ENCODE data around the gene PIF1. TPM values are rescaled to one million over a fixed set of nuclear protein-coding genes. Genes with fewer than 3 reads are reported as not detected.
"Not testable (repeated sequence)": the region's sequence is repeated elsewhere in the genome, so short reads cannot be mapped to it uniquely, and the experiment has no call there.

PIF1 gene
- total and polyA plus RNA-seq, 9 donors: 4.3 to 12.3 (median 6.7) TPM

- no peak overlapping the region for H3K4me3 ChIP-seq (ENCODE audit: low read length)
- peaks cover 7% of the 10 kb centered on the region for H3K4me1 ChIP-seq (ENCODE audit: control insufficient read depth, insufficient read depth, low read length)
- H3K36me3 ChIP-seq (ENCODE audit: control insufficient read depth, insufficient read depth, low read length): no peaks in the 10 kb centered on the region
- no peaks in the 10 kb centered on the region for H3K27me3 ChIP-seq (ENCODE audit: control insufficient read depth, insufficient read depth, low read length)
- no peak for DNase-seq
- no peak overlapping the region for H3K27ac ChIP-seq (ENCODE audit: low read length)
- WGBS (ENCODE audit: insufficient coverage): no CpG with 5 or more reads among the region's 2 CpGs
- H3K9me3 ChIP-seq (replicated peaks; ENCODE audit: control insufficient read depth, low read depth, low read length): no peaks in the 10 kb centered on the region
These were observed 25.0 kb downstream of the PIF1 start for GRCh38 chr15:64800476-64800875.

DNA sequence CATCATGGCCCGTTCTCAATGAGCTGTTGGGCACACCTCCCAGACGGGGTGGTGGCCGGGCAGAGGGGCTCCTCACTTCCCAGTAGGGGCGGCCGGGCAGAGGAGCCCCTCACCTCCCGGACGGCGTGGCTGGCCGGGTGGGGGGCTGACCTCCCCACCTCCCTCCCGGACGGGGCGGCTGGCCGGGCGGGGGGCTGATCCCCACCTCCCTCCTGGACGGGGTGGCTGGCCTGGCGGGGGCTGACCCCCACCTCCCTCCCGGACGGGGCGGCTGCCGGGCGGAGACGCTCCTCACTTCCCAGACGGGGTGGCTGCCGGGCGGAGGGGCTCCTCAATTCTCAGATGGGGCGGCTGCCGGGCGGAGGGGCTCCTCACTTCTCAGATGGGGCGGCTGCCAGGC is 26.5 kb downstream of the PIF1 start:
- not testable (repeated sequence) for H3K27me3 ChIP-seq (ENCODE audit: control insufficient read depth, insufficient read depth, low read length); H3K9me3 ChIP-seq (replicated peaks; ENCODE audit: control insufficient read depth, low read depth, low read length); H3K36me3 ChIP-seq (ENCODE audit: control insufficient read depth, insufficient read depth, low read length); DNase-seq; H3K27ac ChIP-seq (ENCODE audit: low read length); H3K4me1 ChIP-seq (ENCODE audit: control insufficient read depth, insufficient read depth, low read length); H3K4me3 ChIP-seq (ENCODE audit: low read length)
- WGBS (ENCODE audit: insufficient coverage): 93% methylated on average over 9 of the region's 29 CpGs

- not testable (repeated sequence) for H3K36me3 ChIP-seq (ENCODE audit: control insufficient read depth, insufficient read depth, low read length); DNase-seq; H3K9me3 ChIP-seq (replicated peaks; ENCODE audit: control insufficient read depth, low read depth, low read length); H3K4me1 ChIP-seq (ENCODE audit: control insufficient read depth, insufficient read depth, low read length); H3K27ac ChIP-seq (ENCODE audit: low read length); H3K27me3 ChIP-seq (ENCODE audit: control insufficient read depth, insufficient read depth, low read length); H3K4me3 ChIP-seq (ENCODE audit: low read length)
- 78% methylated on average over 7 of the region's 9 CpGs for WGBS (ENCODE audit: insufficient coverage)
These were observed 29.5 kb downstream of the PIF1 start for GRCh38 chr15:64795921-64796320.

DNA sequence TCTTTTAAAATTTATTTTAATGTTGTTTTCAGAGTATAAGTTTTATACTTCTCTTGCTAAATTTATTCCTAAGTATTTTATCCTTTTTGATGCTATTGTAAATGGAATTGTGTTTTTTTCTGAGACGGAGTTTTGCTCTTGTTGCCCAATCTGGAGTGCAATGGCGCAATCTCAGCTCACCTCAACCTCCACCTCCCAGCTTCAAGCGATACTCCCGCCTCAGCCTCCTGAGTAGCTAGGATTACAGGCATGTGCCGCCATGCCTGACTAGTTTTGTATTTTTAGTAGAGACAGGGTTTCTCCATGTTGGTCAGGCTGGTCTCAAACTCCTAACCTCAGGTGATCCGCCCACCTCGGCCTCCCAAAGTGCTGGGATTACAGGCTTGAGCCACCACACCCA is 30.1 kb downstream of the PIF1 start:
- H3K27me3 ChIP-seq (ENCODE audit: control insufficient read depth, insufficient read depth, low read length); H3K36me3 ChIP-seq (ENCODE audit: control insufficient read depth, insufficient read depth, low read length); DNase-seq; H3K27ac ChIP-seq (ENCODE audit: low read length); H3K4me3 ChIP-seq (ENCODE audit: low read length); H3K4me1 ChIP-seq (ENCODE audit: control insufficient read depth, insufficient read depth, low read length); H3K9me3 ChIP-seq (replicated peaks; ENCODE audit: control insufficient read depth, low read depth, low read length): not testable (repeated sequence)
- WGBS (ENCODE audit: insufficient coverage): 100% methylated on average over 1 of the region's 7 CpGs

DNA sequence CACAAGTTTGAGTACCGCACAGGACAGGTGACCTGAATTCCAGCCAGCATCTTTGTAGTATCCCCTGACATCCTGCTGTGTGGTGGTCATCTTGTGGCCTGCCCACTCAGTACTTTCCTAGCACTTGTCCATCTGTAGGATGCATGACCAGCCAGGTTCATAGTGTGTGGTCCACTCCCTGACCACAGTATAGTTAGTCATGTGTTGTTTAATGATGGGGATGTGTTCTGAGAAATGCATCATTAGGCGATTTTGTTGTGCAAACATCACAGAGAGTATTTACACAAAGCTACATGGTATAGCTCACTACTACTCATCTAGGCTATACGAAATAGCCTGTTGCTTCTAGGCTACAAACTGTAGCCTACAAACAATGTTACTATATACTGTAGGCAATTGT is 33.2 kb downstream of the PIF1 start:
- Histone ChIP-seq H3K36me3 (ENCODE audit: control insufficient read depth, insufficient read depth, low read length) (no peaks in the 10 kb centered on the region), H3K9me3 (replicated peaks; ENCODE audit: control insufficient read depth, low read depth, low read length) (no peaks in the 10 kb centered on the region), H3K27ac (ENCODE audit: low read length) (no peak overlapping the region), H3K4me1 (ENCODE audit: control insufficient read depth, insufficient read depth, low read length) (no peaks in the 10 kb centered on the region), H3K27me3 (ENCODE audit: control insufficient read depth, insufficient read depth, low read length) (no peaks in the 10 kb centered on the region), H3K4me3 (ENCODE audit: low read length) (no peak overlapping the region)
- 60% methylated on average over 1 of the region's 3 CpGs for WGBS (ENCODE audit: insufficient coverage)
- no peak for DNase-seq

DNA sequence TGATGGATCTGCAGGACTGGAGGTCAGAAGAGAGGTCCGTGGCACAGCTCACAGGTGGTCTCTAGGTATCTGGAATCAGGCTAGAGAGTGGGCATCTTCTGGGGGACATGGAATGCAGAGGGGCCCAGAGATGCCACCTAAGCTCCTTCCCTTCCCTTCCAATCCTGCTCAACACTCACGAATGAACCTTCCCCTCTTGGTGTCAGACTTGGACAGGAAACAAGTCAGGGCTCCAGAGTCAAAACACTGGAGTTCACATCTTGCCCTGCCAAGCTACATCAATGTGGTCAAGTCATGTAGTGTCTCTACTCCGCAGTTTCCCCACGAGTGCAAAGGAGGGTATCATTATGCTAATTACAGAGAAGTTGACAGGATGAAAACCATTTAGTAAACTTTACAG is 34.0 kb downstream of the PIF1 start:
- WGBS (ENCODE audit: insufficient coverage): 33% methylated on average over 1 of the region's 4 CpGs
- Histone ChIP-seq H3K9me3 (replicated peaks; ENCODE audit: control insufficient read depth, low read depth, low read length) (no peaks in the 10 kb centered on the region), H3K27ac (ENCODE audit: low read length) (no peak overlapping the region), H3K27me3 (ENCODE audit: control insufficient read depth, insufficient read depth, low read length) (no peaks in the 10 kb centered on the region), H3K4me3 (ENCODE audit: low read length) (no peak overlapping the region), H3K4me1 (ENCODE audit: control insufficient read depth, insufficient read depth, low read length) (no peaks in the 10 kb centered on the region), H3K36me3 (ENCODE audit: control insufficient read depth, insufficient read depth, low read length) (no peaks in the 10 kb centered on the region)
- no peak for DNase-seq

DNA sequence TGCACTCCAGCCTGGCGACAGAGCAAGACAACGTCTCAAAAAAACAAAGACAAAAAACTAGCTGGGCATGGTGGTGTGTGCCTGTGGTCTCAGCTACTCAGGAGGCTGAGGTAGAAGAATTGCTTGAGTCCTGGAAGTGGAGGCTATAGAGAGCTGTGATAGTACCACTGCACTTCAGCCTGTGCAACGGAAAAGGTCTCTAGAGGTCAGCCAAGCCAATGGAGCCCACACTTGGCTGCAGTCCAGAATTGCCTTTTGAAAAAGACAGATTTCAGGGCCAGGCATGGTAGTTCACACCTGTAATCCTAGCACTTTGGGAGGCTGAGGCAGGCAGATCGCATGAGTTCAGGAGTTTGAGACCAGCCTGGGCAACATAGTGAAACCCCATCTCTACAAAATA is 41.7 kb downstream of the PIF1 start:
- DNase-seq: no peak
- no peaks in the 10 kb centered on the region for H3K4me1 ChIP-seq (ENCODE audit: control insufficient read depth, insufficient read depth, low read length)
- no peak overlapping the region for H3K27ac ChIP-seq (ENCODE audit: low read length)
- peaks cover 2% of the 10 kb centered on the region for H3K27me3 ChIP-seq (ENCODE audit: control insufficient read depth, insufficient read depth, low read length)
- no peak overlapping the region for H3K4me3 ChIP-seq (ENCODE audit: low read length)
- H3K9me3 ChIP-seq (replicated peaks; ENCODE audit: control insufficient read depth, low read depth, low read length): no peaks in the 10 kb centered on the region
- H3K36me3 ChIP-seq (ENCODE audit: control insufficient read depth, insufficient read depth, low read length): no peaks in the 10 kb centered on the region
- WGBS (ENCODE audit: insufficient coverage): 100% methylated on average over 2 of the region's 4 CpGs

- Histone ChIP-seq H3K4me3 (ENCODE audit: low read length) (no peak overlapping the region), H3K9me3 (replicated peaks; ENCODE audit: control insufficient read depth, low read depth, low read length) (no peaks in the 10 kb centered on the region), H3K27ac (ENCODE audit: low read length) (no peak overlapping the region), H3K27me3 (ENCODE audit: control insufficient read depth, insufficient read depth, low read length) (peaks cover 5% of the 10 kb centered on the region), H3K36me3 (ENCODE audit: control insufficient read depth, insufficient read depth, low read length) (no peaks in the 10 kb centered on the region), H3K4me1 (ENCODE audit: control insufficient read depth, insufficient read depth, low read length) (no peaks in the 10 kb centered on the region)
- no peak for DNase-seq
- WGBS (ENCODE audit: insufficient coverage): 83% methylated on average over 2 of the region's 5 CpGs
These were observed 42.7 kb downstream of the PIF1 start for GRCh38 chr15:64782751-64783150.

DNA sequence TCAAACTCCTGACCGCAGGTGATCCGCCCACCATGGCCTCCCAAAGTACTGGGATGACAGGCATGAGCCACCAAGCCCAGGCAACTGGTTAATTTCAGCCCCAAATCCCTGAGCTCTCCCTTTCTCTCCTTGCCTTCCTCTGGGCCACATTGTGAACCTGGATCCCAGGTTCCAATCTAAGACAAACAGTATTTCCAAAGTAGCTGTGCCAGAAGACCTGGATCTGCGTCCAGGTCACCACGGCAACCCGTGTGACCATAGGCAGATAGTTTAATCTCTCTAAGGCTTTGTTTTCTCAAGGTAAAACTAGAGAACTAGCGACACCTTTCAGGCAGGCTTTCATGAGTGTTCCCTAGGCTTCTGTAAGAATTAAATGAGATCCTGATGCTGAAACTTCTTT is 44.1 kb downstream of the PIF1 start:
- Histone ChIP-seq H3K4me3 (ENCODE audit: low read length) (no peak overlapping the region), H3K9me3 (replicated peaks; ENCODE audit: control insufficient read depth, low read depth, low read length) (no peaks in the 10 kb centered on the region), H3K36me3 (ENCODE audit: control insufficient read depth, insufficient read depth, low read length) (no peaks in the 10 kb centered on the region), H3K27me3 (ENCODE audit: control insufficient read depth, insufficient read depth, low read length) (peaks cover 16% of the 10 kb centered on the region), H3K4me1 (ENCODE audit: control insufficient read depth, insufficient read depth, low read length) (peaks cover 6% of the 10 kb centered on the region), H3K27ac (ENCODE audit: low read length) (no peak overlapping the region)
- 86% methylated on average over 5 of the region's 6 CpGs for WGBS (ENCODE audit: insufficient coverage)
- no peak for DNase-seq

DNA sequence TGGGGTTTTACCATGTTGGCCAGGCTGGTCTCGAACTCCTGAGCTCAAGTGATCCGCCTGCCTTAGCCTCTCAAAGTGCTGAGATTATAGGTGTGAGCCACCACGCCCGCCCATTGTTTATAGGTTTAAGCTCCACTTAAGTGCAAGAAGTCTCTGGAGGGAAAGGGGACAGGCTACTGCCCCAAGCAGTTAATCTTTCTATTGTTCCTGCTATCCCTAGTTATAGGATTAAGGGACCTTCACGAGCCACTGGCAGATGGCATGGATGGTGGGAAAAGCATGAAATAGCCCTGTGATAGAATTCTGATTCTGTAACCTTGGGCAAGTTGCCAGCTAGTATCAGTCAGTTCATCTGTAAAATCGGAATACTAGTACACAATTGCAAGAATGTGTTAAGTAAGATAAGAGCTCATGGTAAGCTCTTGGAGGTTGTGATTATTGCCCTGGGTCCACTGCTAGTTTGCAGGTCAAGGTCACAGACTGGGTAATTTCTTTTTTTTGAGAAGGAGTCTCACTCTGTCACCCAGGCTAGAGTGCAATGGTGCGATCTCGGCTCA is 44.8 kb downstream of the PIF1 start:
- WGBS (ENCODE audit: insufficient coverage): 100% methylated on average over 1 of the region's 8 CpGs
- H3K9me3 ChIP-seq (replicated peaks; ENCODE audit: control insufficient read depth, low read depth, low read length): no peaks in the 10 kb centered on the region
- H3K4me3 ChIP-seq (ENCODE audit: low read length): no peak overlapping the region
- no peaks in the 10 kb centered on the region for H3K36me3 ChIP-seq (ENCODE audit: control insufficient read depth, insufficient read depth, low read length)
- DNase-seq: no peak
- no peak overlapping the region for H3K27ac ChIP-seq (ENCODE audit: low read length)
- H3K27me3 ChIP-seq (ENCODE audit: control insufficient read depth, insufficient read depth, low read length): peaks cover 20% of the 10 kb centered on the region
- peaks cover 10% of the 10 kb centered on the region for H3K4me1 ChIP-seq (ENCODE audit: control insufficient read depth, insufficient read depth, low read length)

GRCh38 chr15:64779630-64780029 is 45.8 kb downstream of the PIF1 start:
- peaks cover 10% of the 10 kb centered on the region for H3K4me1 ChIP-seq (ENCODE audit: control insufficient read depth, insufficient read depth, low read length)
- no peak overlapping the region for H3K27ac ChIP-seq (ENCODE audit: low read length)
- no CpG with 5 or more reads among the region's 1 CpG for WGBS (ENCODE audit: insufficient coverage)
- no peak overlapping the region for H3K4me3 ChIP-seq (ENCODE audit: low read length)
- no peak for DNase-seq
- no peaks in the 10 kb centered on the region for H3K36me3 ChIP-seq (ENCODE audit: control insufficient read depth, insufficient read depth, low read length)
- peaks cover 21% of the 10 kb centered on the region for H3K27me3 ChIP-seq (ENCODE audit: control insufficient read depth, insufficient read depth, low read length)
- H3K9me3 ChIP-seq (replicated peaks; ENCODE audit: control insufficient read depth, low read depth, low read length): no peaks in the 10 kb centered on the region
